HT1080 (cell line): Measurements from ENCODE around the gene ASCC1. TPM values are rescaled to one million over a fixed set of nuclear protein-coding genes. Genes with fewer than 3 reads are reported as not detected.
"Not testable (repeated sequence)": the region's sequence is repeated elsewhere in the genome, so short reads cannot be mapped to it uniquely, and the experiment has no call there.

Source experiments
- DNase-seq: peaks from one replicate; pipeline ENCODE4 v3.0.0-alpha.2; 2015; ENCODE audit warnings: low read depth
- total RNA-seq: library from RNA; depleted of rRNA; stranded (reverse); fragments of >200 nt; shearing (Covaris generic); gene quantifications from 2 replicates; pipeline ENCODE4 v1.2.3, GENCODE V29; 2014

Gene ASCC1
- total RNA-seq, 1 experiment from 2014 or later: 24.3 TPM

- no peak for DNase-seq
Measured at GRCh38 chr10:72173262-72173618, 42.8 kb downstream of the ASCC1 start.

GRCh38 chr10:72171175-72171630, 44.9 kb downstream of the ASCC1 start:
- DNase-seq: peak; percentile 96

DNA sequence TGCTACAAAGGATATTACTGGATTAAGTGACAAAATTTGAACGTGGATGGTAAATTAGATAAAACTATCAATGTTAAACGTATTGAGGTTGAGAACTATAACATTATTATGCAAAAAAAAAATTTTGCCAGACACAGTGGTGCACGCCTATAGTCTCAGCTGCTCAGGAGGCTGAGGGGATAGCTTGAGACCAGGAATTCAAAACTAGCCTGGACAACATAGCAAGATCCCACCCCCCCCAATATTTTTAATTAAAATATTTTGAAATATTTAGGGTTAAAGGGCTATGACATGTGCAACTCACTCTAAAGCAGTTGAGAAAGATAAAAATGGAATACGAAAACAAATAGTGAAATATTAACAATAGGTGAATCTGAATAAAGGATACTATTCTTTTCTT, 45.3 kb downstream of the ASCC1 start:
- no peak for DNase-seq

DNA sequence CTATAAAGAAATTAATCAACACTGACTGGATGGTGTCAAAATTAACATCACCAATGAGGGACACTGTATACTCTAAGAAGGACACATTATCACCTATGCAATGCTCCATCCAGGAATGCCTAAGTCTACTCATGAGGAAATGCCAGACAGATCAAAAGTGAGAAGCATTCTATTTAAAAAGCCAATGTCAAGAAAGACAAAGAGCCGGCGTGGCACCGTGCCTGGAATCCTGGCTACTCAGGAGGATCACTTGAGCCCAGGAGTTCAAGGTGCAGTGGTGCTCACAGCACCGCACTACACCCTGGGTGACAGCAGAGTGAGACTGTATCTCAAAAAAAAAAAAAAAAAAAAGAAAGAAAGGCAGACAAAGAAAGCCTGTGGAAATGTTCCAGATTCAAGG, 45.8 kb downstream of the ASCC1 start:
- peak; percentile 21 for DNase-seq

- DNase-seq: no peak
Measured at GRCh38 chr10:72167118-72167517, 49.0 kb downstream of the ASCC1 start.

DNA sequence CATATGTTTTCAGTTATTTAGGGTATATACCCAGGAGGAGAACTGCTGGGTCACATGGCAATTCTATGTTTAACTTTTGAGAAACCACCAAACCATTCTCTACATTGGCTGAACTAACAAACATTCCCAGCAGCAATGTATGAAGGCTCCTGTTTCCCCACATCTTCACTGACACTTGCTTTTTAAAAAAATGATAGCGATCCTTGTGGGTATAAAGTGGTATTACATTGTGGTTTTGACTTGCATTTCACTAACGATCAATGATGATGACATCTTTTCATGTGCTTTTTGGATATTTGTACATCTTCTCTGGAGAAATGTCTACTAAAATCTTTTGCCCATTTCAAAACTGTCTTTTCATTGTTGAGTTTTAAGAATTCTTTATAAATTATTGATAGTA, 51.5 kb downstream of the ASCC1 start:
- DNase-seq: no peak

- peak; percentile 81 for DNase-seq
Measured at GRCh38 chr10:72162978-72163377, 53.1 kb downstream of the ASCC1 start.

- DNase-seq: no peak
Measured at GRCh38 chr10:72158176-72158575, 57.9 kb downstream of the ASCC1 start.

DNA sequence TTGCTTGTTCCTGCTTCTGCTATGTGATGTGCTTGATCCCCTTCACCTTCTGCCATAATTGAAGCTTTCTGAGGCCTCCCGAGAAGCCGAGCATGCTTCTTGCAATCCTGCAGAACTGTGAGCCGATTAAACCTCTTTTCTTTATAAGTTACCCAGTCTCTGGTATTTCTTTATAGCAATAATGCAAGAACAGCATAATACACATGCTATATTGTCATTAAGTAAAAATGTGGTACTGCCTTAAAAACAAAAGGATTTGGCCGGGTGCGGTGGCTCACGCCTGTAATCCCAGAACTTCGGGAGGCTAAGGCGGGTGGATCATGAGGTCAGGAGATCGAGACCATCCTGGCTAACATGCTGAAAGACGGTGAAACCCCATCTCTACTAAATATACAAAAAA, 59.9 kb downstream of the ASCC1 start:
- no peak for DNase-seq

- no peak for DNase-seq
Measured at GRCh38 chr10:72152286-72152685, 63.8 kb downstream of the ASCC1 start.

- DNase-seq: not testable (repeated sequence)
Measured at GRCh38 chr10:72150746-72151478, 65.2 kb downstream of the ASCC1 start.

GRCh38 chr10:72147324-72147584, 68.8 kb downstream of the ASCC1 start:
- not testable (repeated sequence) for DNase-seq

- DNase-seq: no peak
Measured at GRCh38 chr10:72146559-72147323, 69.3 kb downstream of the ASCC1 start.

DNA sequence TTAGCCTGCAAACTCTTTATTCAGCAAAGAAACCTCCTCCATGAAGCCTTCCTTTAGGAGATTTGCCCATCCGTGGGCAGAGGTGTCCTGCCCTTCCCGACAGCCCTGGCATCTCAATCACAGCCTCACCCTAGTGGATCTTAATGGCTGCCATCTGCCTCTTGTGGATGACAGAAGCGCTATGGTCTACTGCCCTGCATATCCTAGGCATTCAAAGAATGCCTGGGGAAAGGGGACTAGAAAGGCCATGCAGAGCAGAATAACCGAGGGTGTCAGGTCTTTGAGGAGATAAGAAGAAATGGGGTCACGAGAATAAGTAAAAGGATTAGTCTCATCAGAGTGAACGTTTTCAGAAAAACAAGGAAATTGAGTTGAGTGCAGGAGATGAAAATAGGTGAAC, 70.0 kb downstream of the ASCC1 start:
- no peak for DNase-seq

DNA sequence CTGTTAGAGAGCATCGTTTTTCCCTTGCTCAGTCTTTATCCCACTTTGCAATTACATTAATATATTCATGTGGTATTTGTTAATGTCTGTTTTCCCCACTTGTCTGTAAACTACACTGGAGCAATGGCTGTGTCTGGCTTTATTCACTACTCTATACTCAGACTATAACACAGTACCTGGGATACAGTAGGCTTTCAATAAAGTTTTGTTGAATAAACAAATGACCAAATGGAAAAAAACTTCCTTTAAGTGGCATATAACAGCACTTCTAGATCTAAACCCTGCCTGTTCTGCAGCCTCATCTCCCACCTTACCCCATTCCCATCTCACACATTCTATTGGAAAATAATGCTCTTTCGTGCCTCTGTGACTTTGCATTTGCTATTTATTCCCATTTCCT, 70.4 kb downstream of the ASCC1 start:
- no peak for DNase-seq

GRCh38 chr10:72140850-72141249, 75.2 kb downstream of the ASCC1 start:
- no peak for DNase-seq

DNA sequence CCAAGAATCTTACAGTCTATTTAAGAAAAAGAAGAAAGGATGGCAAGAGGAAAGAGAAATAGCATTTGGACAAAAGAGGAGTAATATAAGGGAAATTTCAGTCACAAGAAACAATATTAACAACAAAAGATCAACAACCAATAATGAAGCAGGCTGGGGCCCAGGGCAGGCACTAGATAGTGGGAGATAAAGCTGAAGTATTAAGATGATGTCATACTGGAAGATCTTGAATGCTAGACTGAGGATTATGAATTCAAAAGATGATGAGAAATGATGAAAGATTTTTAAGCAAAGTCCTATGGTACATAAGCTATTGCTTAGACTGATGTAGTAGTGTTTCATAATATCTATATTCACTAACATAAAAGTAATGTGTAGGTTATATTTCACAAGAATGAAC, 75.9 kb downstream of the ASCC1 start:
- DNase-seq: no peak

DNA sequence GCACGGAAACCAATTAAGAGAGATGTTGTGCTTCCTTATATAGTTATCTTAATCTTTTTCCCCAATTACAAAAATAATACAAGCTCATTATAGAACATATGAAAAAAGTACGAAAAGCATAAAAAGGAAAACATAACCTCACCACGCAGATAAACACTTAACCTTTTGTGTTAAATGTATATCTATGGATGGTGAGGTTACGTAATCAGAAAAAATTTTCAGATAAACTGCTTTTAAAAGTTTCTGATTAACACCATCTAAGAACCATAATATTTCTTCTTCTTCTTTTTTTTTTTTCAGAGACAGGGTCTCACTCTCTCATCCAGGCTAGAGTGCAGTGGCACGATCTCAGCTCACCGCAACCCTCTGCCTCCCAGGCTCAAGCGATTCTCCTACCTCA, 78.5 kb downstream of the ASCC1 start:
- DNase-seq: no peak

- DNase-seq: not testable (repeated sequence)
Measured at GRCh38 chr10:72136225-72136624, 79.9 kb downstream of the ASCC1 start.

DNA sequence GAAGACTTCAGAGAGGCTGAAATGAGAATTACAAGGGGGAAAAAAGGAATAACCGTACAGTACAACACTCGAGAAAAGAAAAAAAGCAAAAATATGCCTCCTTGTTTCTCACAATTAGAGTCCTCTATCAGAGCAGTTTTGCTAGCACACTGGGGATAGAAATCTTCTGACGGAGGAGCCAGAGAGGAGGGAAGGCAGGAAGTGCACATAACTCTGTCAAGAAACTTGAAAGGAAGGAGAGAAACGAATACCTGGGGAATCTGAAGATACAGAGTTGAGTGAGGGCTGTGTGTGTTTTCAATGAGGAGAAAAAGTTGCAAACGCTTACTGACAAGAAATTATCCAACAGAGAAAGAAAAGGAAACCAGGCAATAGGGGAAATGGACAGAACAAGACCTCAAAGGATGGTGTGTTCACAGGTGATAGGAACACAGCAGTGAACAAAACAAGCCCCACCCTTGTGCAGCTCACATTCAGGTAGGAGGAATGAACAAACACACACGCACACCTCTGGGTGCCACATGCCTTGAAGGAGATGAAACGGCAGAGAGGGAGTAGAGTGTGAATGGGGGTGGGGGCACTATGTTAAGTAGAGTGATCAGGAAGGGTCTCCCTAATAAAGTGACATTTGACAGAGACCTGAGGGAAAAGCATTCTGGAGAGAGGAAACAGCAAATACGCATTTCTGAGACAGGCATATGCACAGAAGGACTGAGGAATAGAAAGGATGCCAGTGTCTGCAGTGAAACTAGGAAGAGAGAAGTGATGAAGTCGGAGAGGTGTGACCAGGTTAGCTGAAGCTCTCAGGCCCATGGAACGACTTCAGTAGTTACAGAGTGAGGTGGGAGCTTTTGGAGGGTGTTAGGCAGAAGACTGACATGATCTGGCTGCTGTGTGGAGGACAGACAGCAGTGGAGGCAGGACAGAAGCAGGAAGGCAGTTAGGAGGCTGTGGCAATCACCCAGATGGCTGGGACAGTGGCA, 81.0 kb downstream of the ASCC1 start:
- DNase-seq: no peak

GRCh38 chr10:72133517-72133916, 82.6 kb downstream of the ASCC1 start:
- peak; percentile 78 for DNase-seq

DNA sequence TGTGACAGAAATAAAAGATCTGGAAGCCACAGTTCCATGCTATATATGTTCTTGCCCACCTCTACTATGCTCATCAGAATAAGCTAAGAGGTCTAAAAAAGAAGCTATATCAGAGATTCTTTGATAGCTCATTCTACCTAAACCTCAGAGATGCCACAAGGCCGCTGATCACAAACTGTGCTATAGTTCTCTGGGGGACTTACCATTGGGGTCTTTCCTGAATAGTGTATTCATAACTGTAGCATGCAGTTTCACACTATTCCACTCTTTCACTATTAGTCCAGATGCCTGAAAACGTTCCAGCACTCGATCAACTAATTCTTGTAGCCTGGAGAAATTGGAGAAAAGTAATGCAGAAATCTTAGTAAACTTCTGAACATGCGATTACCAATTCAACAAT, 83.2 kb downstream of the ASCC1 start:
- no peak for DNase-seq
